SK-N-SH treated with all-trans-retinoic acid at 6 μM for 48 hours (cell line): ENCODE data around the gene SFI1.

Source experiments
- ATAC-seq: fragments of 200-7000 bp; cut with Tn5 transposase; 3 replicates; pipeline ENCODE4 v1.9.1; 2020; ENCODE audit warnings: mild to moderate bottlenecking, moderate library complexity
- ARNTL ChIP-seq: fragments of 450-650 bp; formaldehyde crosslinking; IDR thresholded peaks from 2 replicates; pipeline ENCODE4 v1.5.0; 2020; ENCODE audit warnings: low read depth, mild to moderate bottlenecking, moderate library complexity, borderline replicate concordance
- CREB5 ChIP-seq: fragments of 250-450 bp; sonication (Bioruptor Pico); IDR thresholded peaks from 2 replicates; pipeline ENCODE4 v1.5.1; 2020; ENCODE audit warnings: low read depth, mild to moderate bottlenecking, moderate library complexity
- CSDC2 ChIP-seq: fragments of 250-450 bp; sonication (Bioruptor Pico); IDR thresholded peaks from 2 replicates; pipeline ENCODE4 v1.5.0; 2020; ENCODE audit warnings: mild to moderate bottlenecking, moderate library complexity
- ESRRG ChIP-seq: fragments of 250-450 bp; sonication (Bioruptor Pico); IDR thresholded peaks from 2 replicates; pipeline ENCODE4 v1.6.1; 2021; ENCODE audit warnings: mild to moderate bottlenecking
- GLIS3 ChIP-seq: fragments of 250-450 bp; sonication (Bioruptor Pico); IDR thresholded peaks from 2 replicates; pipeline ENCODE4 v1.5.0; 2020; ENCODE audit warnings: mild to moderate bottlenecking, moderate library complexity
- ISL1 ChIP-seq: fragments of 250-450 bp; sonication (Bioruptor Pico); IDR thresholded peaks from 2 replicates; pipeline ENCODE4 v2.1.2; 2022; ENCODE audit warnings: mild to moderate bottlenecking, moderate library complexity
- OSR1 ChIP-seq: fragments of 250-450 bp; sonication (Bioruptor Pico); IDR thresholded peaks from 2 replicates; pipeline ENCODE4 v1.8.0; 2022; ENCODE audit warnings: moderate library complexity, mild to moderate bottlenecking, inconsistent platforms
- PATZ1 ChIP-seq: fragments of 250-450 bp; sonication (Bioruptor Pico); IDR thresholded peaks from 2 replicates; pipeline ENCODE4 v1.8.0; 2020; ENCODE audit warnings: mild to moderate bottlenecking, moderate library complexity, borderline replicate concordance
- POU6F1 ChIP-seq: fragments of 250-450 bp; sonication (Bioruptor Pico); IDR thresholded peaks from 2 replicates; pipeline ENCODE4 v1.8.0; 2021; ENCODE audit warnings: low read depth, mild to moderate bottlenecking, moderate library complexity, borderline replicate concordance
- PPARA ChIP-seq: fragments of 250-450 bp; sonication (Bioruptor Pico); IDR thresholded peaks from 2 replicates; pipeline ENCODE4 v1.5.0; 2020; ENCODE audit warnings: mild to moderate bottlenecking, borderline replicate concordance
- SNAI2 ChIP-seq: fragments of 250-450 bp; sonication (Bioruptor Pico); IDR thresholded peaks from 2 replicates; pipeline ENCODE4 v1.5.0; 2020; ENCODE audit warnings: mild to moderate bottlenecking, moderate library complexity
- TOX ChIP-seq: fragments of 250-450 bp; sonication (Bioruptor Pico); IDR thresholded peaks from 2 replicates; pipeline ENCODE4 v1.8.0; 2021; ENCODE audit warnings: mild to moderate bottlenecking, moderate library complexity, borderline replicate concordance
- ZC3H10 ChIP-seq: fragments of 250-450 bp; sonication (Bioruptor Pico); IDR thresholded peaks from 2 replicates; pipeline ENCODE4 v1.5.1; 2021; ENCODE audit warnings: mild to moderate bottlenecking, moderate library complexity
- ZFP3 ChIP-seq: fragments of 250-450 bp; sonication (Bioruptor Pico); IDR thresholded peaks from 2 replicates; pipeline ENCODE4 v1.5.0; 2020; ENCODE audit warnings: mild to moderate bottlenecking, moderate library complexity
- ZFP30 ChIP-seq: fragments of 450-650 bp; formaldehyde crosslinking; IDR thresholded peaks from 2 replicates; pipeline ENCODE4 v1.5.0; 2022; ENCODE audit warnings: mild to moderate bottlenecking, moderate library complexity
- ZNF70 ChIP-seq: fragments of 450-650 bp; formaldehyde crosslinking; IDR thresholded peaks from 2 replicates; pipeline ENCODE4 v1.5.0; 2020; ENCODE audit warnings: mild to moderate bottlenecking, moderate library complexity
- TF ChIP-seq, protein P1 (sequence below): fragments of 250-450 bp; sonication (Bioruptor Pico); IDR thresholded peaks from 2 replicates; pipeline ENCODE4 v1.5.1; 2021; ENCODE audit warnings: mild to moderate bottlenecking, moderate library complexity
- TF ChIP-seq, protein P2 (sequence below): fragments of 250-450 bp; sonication (Bioruptor Pico); IDR thresholded peaks from 2 replicates; pipeline ENCODE4 v1.5.0; 2020; ENCODE audit warnings: mild to moderate bottlenecking, moderate library complexity

SFI1 gene

DNA sequence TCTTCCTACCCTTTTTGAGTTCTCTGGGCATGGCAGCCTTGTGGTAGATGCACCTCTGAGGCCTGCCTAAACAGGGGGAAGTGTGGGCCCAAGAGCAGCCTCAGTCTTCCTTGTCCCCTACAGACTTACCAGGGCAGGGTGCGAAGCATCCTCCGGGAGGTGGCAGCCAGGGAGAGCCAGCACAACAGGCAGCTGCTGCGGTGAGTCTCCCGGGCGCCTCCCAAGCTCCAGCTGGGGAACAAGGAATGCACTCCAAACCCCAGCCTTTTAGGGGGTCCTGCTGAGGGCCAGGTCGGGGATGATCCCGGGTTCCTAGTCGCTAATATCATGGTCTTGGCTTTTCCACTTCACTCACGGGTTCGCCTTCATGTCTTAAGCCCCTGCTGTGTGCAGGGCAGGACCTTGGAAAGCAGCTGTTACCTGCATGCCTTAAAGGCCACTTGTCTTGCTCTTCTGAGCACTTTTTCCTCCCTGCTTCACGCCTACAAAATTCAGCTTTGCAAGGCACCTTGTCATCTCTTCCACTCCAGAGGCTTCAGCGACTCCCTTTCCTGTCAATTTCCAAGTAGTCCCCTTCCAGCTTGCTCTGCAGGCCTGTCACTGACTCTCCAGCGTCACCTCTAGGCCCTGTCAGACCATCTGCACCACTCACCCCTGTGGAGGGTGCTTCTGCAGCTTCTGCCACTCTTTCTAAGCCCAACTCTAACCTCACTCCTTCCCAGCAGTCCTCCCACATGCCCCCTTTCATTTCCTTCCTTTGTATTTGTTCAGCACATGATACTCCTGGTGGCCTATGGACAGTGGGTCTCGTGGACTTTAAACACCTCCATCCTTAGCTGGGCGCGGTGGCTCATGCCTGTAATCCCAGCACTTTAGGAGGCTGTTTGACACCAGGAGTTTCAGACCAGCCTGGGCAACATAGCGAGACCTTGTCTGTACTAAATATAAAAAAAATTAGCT lies 108.7 kb downstream of the SFI1 start:
- no peak for ATAC-seq
- no peak for TF ChIP-seq ISL1 (CRISPR knock-in tag)
- TF ChIP-seq POU6F1 (CRISPR knock-in tag), result no peak
- TF ChIP-seq ZC3H10 (CRISPR knock-in tag), result no peak
- no peak for TF ChIP-seq GLIS3 (CRISPR knock-in tag)
- TF ChIP-seq ZFP3 (CRISPR knock-in tag), result no peak
- no peak for TF ChIP-seq ZNF70 (CRISPR knock-in tag)
- TF ChIP-seq, protein P1, sequence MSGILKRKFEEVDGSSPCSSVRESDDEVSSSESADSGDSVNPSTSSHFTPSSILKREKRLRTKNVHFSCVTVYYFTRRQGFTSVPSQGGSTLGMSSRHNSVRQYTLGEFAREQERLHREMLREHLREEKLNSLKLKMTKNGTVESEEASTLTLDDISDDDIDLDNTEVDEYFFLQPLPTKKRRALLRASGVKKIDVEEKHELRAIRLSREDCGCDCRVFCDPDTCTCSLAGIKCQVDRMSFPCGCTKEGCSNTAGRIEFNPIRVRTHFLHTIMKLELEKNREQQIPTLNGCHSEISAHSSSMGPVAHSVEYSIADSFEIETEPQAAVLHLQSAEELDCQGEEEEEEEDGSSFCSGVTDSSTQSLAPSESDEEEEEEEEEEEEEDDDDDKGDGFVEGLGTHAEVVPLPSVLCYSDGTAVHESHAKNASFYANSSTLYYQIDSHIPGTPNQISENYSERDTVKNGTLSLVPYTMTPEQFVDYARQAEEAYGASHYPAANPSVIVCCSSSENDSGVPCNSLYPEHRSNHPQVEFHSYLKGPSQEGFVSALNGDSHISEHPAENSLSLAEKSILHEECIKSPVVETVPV (CRISPR knock-in tag), result no peak

DNA sequence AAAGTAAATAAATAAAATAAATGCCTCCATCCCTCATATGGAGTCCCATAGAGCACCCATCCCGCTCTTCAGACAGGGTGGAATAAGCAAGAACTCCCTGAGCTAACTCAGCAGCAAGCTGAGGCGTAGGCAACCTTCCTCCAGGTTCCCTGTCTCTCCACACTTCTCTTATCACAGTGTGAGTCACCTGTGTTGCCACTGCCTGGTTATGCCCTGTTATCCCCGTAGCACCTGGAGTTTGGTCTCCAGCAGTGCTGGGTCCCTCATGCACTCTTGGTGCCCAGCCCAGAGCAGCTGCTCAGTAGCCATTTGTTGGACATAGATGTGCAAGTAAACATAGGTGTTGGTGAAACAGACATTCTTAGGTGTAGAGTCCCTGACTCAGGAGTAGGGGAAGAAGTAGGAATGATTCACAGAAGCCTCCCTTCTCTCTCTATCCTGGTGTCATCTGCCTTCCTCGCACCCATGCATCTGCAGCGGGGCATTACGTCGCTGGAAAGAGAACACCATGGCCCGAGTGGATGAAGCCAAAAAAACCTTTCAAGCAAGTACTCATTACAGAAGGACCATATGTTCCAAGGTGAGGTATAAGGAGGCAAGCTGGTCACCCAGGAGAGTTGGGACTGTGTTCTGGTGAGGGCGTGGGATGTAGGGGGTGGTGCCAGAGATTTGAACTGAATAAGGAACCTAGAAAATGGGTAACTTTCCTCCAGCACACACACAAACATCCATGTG lies 109.7 kb downstream of the SFI1 start:
- ATAC-seq, result no peak
- TF ChIP-seq TOX (CRISPR knock-in tag), result no peak
- TF ChIP-seq PATZ1 (CRISPR knock-in tag), result no peak
- no peak for TF ChIP-seq ZC3H10 (CRISPR knock-in tag)
- no peak for TF ChIP-seq OSR1 (CRISPR knock-in tag)
- TF ChIP-seq ZFP30, result no peak
- no peak for TF ChIP-seq SNAI2 (CRISPR knock-in tag)
- TF ChIP-seq ZNF70 (CRISPR knock-in tag), result no peak
- TF ChIP-seq ZFP3 (CRISPR knock-in tag), result no peak
- TF ChIP-seq, protein P1 (CRISPR knock-in tag), result no peak
- TF ChIP-seq, protein P2, sequence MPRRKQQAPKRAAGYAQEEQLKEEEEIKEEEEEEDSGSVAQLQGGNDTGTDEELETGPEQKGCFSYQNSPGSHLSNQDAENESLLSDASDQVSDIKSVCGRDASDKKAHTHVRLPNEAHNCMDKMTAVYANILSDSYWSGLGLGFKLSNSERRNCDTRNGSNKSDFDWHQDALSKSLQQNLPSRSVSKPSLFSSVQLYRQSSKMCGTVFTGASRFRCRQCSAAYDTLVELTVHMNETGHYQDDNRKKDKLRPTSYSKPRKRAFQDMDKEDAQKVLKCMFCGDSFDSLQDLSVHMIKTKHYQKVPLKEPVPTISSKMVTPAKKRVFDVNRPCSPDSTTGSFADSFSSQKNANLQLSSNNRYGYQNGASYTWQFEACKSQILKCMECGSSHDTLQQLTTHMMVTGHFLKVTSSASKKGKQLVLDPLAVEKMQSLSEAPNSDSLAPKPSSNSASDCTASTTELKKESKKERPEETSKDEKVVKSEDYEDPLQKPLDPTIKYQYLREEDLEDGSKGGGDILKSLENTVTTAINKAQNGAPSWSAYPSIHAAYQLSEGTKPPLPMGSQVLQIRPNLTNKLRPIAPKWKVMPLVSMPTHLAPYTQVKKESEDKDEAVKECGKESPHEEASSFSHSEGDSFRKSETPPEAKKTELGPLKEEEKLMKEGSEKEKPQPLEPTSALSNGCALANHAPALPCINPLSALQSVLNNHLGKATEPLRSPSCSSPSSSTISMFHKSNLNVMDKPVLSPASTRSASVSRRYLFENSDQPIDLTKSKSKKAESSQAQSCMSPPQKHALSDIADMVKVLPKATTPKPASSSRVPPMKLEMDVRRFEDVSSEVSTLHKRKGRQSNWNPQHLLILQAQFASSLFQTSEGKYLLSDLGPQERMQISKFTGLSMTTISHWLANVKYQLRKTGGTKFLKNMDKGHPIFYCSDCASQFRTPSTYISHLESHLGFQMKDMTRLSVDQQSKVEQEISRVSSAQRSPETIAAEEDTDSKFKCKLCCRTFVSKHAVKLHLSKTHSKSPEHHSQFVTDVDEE (CRISPR knock-in tag), result no peak
- TF ChIP-seq CSDC2 (CRISPR knock-in tag), result no peak
- TF ChIP-seq ARNTL, result no peak
- no peak for TF ChIP-seq PPARA (CRISPR knock-in tag)
- TF ChIP-seq POU6F1 (CRISPR knock-in tag), result no peak
- no peak for TF ChIP-seq ESRRG
- no peak for TF ChIP-seq CREB5 (CRISPR knock-in tag)
- TF ChIP-seq, all 23 proteins: peak for 0
